Duodenal mucosa (tissue), 2 donors: ENCODE data around the gene SH3BP5.

Source experiments
- H3K27ac ChIP-seq: one replicate; pipeline ENCODE4 v1.7.0; 2013; ENCODE audit warnings: low read depth, low read length
- H3K27me3 ChIP-seq, 2 donors: one replicate each; pipeline ENCODE4 v1.7.0; 2013; ENCODE audit warnings: low read length in 2 of 2, control low read depth in 1 of 2; ENCODE audit not compliant: insufficient read depth in 2 of 2, control insufficient read depth in 1 of 2
- H3K36me3 ChIP-seq, 2 donors: one replicate each; pipeline ENCODE4 v1.7.0; 2013; ENCODE audit warnings: low read length in 2 of 2, control low read depth in 1 of 2; ENCODE audit not compliant: insufficient read depth in 2 of 2, control insufficient read depth in 1 of 2
- H3K4me1 ChIP-seq, 2 donors: one replicate each; pipeline ENCODE4 v1.7.0; 2013; ENCODE audit warnings: low read length in 2 of 2, control low read depth in 1 of 2; ENCODE audit not compliant: insufficient read depth in 2 of 2, control insufficient read depth in 1 of 2
- H3K4me3 ChIP-seq, 2 donors: one replicate each; pipeline ENCODE4 v1.7.0; 2013; ENCODE audit warnings: low read length in 2 of 2, low read depth in 1 of 2
- H3K9ac ChIP-seq, 2 donors: one replicate each; pipeline ENCODE4 v1.7.0; 2013; ENCODE audit warnings: low read length in 2 of 2, low read depth in 1 of 2
- H3K9me3 ChIP-seq, 2 donors: one replicate each; pipeline ENCODE4 v1.7.0; 2013; ENCODE audit warnings: low read length in 2 of 2, control low read depth in 1 of 2; ENCODE audit not compliant: control insufficient read depth in 1 of 2

SH3BP5 gene

GRCh38 chr3:15207836-15208504 is 124.4 kb downstream of the SH3BP5 start:
- Histone ChIP-seq H3K9ac (peak overlapping the region in 1 of 2 donors; percentile 71), H3K27me3 (no peaks in the 10 kb centered on the region), H3K4me3 (peak overlapping the region; percentile 73 to 90), H3K36me3 (peaks cover 13 to 16% of the 10 kb centered on the region in 2 donors), H3K4me1 (peaks cover 11 to 17% of the 10 kb centered on the region in 2 donors), H3K27ac (no peak overlapping the region), H3K9me3 (no peaks in the 10 kb centered on the region)

- no peaks in the 10 kb centered on the region for H3K9me3 ChIP-seq
These were observed 125.5 kb downstream of the SH3BP5 start for GRCh38 chr3:15206662-15207576.

GRCh38 chr3:15205934-15206661 is 126.3 kb downstream of the SH3BP5 start, which contains the start of gene CAPN7:
TSS of gene CAPN7 (plus strand) at chr3:15206246. CDS start at chr3:15206496, 250 bp downstream.
- H3K9me3 ChIP-seq = no peaks in the 10 kb centered on the region

More at GRCh38 chr3:15206662-15207576, 125.5 kb downstream of the SH3BP5 start:
- Histone ChIP-seq H3K4me3 (peak overlapping the region; percentile 73 to 90), H3K36me3 (peaks cover 3 to 7% of the 10 kb centered on the region in 2 donors), H3K9ac (peak overlapping the region; percentile 71 to 93), H3K4me1 (peaks cover 11 to 17% of the 10 kb centered on the region in 2 donors), H3K27ac (peak overlapping the region; percentile 97), H3K27me3 (no peaks in the 10 kb centered on the region)

DNA sequence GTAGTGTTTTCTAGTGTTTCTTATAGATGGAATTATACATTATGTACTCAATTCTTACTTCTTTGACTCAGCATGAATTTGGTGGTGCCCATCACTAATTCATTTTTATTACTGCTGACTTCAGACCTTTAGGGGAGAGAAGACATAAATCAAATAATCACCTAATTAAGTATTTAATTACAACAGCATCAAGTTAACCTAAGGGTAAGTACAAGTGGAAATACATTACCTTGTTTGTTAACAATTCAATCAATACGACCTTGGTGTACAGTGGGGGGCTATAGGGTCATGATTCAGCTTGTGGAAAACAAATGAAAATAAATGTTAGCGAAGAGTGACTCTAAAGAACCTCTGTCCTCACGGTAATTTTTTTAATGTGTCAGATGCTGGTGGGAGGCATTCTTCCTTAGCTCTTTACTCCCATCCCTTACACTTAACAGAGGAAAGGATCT is 126.9 kb downstream of the SH3BP5 start:
- H3K27me3 ChIP-seq = no peaks in the 10 kb centered on the region
- no peak overlapping the region for H3K27ac ChIP-seq
- H3K9ac ChIP-seq = peak overlapping the region; percentile 70 to 87
- H3K4me3 ChIP-seq = peak overlapping the region; percentile 73 to 85
- peaks cover under 1 to 3% of the 10 kb centered on the region in 2 donors for H3K36me3 ChIP-seq
- H3K4me1 ChIP-seq = peaks cover 17% of the 10 kb centered on the region in 2 donors
- no peaks in the 10 kb centered on the region for H3K9me3 ChIP-seq

More at GRCh38 chr3:15205934-15206661, 126.3 kb downstream of the SH3BP5 start, which contains the start of gene CAPN7:
- H3K36me3 ChIP-seq = peaks cover 3 to 6% of the 10 kb centered on the region in 2 donors
- peak within 1 kb of the TSS; percentile 71 to 93 for H3K9ac ChIP-seq
- peak within 1 kb of the TSS; percentile 73 to 90 for H3K4me3 ChIP-seq
- no peaks in the 10 kb centered on the region for H3K27me3 ChIP-seq
- H3K27ac ChIP-seq = peak within 1 kb of the TSS; percentile 97
- H3K4me1 ChIP-seq = peaks cover 15 to 17% of the 10 kb centered on the region in 2 donors
